Left ventricle myocardium inferior (tissue), 1 donor: ENCODE data around the gene STX19. TPM values are rescaled to one million over a fixed set of nuclear protein-coding genes. Genes with fewer than 3 reads are reported as not detected.

Source experiments
- DNase-seq: peaks from one replicate; pipeline ENCODE4 v3.0.0-alpha.2; 2020
- H3K27ac ChIP-seq: fragments of 200-600 bp; replicated peaks from 2 replicates; pipeline ENCODE4 v1.8.0; 2021
- H3K27me3 ChIP-seq: fragments of 200-600 bp; 2 replicates; pipeline ENCODE4 v1.8.0; 2021; ENCODE audit warnings: low read depth
- H3K36me3 ChIP-seq: fragments of 200-600 bp; 2 replicates; pipeline ENCODE4 v1.8.0; 2021
- H3K4me1 ChIP-seq: fragments of 200-600 bp; 2 replicates; pipeline ENCODE4 v1.8.0; 2021
- H3K4me3 ChIP-seq: fragments of 200-600 bp; 2 replicates; pipeline ENCODE4 v1.8.0; 2021; ENCODE audit warnings: mild to moderate bottlenecking, moderate library complexity
- H3K9me3 ChIP-seq: fragments of 200-600 bp; replicated peaks from 2 replicates; pipeline ENCODE4 v1.8.0; 2021
- CTCF ChIP-seq: fragments of 200-600 bp; IDR thresholded peaks from 2 replicates; pipeline ENCODE4 v1.8.0; 2021; ENCODE audit warnings: antibody characterized with exemption, mild to moderate bottlenecking, borderline replicate concordance
- intact Hi-C: fragments of 100-400 bp; cut with micrococcal nuclease; formaldehyde crosslinking; loops from one replicate; pipeline ENCODE4 v1.11.0; 2022
- total RNA-seq: library from RNA; stranded (reverse); fragmentation: NEBNext Ultra II Directional; extraction: Animal tissue kit (Norgen Biotek cat#: 25700); gene quantifications from one replicate; pipeline ENCODE4 v1.2.1, GENCODE V29; 2021
- donor health status: DM: no; HTN: yes; CAD: no; lungs with severe emphysema.

STX19 gene
- total RNA-seq, 1 donor from 2014 or later: not detected

DNA sequence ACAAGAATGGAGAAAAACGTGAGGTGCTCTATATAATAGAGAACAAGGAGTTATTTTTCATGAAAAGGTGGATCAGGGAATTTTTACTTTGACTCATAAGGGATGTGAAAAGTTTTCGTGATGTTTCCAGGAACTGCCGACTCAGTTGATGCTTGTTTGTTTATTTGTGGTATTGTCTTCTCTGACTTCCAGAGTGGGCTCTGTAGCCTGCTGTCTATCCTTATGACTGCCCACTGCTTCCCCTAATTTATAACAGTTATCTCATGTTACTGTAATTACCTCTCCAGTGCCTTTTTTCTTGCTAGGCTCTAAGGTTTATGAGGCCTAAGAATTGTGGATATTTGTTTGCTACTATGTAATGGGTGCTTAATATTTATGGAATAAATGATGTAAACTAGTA lies 36.2 kb downstream of the STX19 start:
- H3K36me3 ChIP-seq: peaks cover 6% of the 10 kb centered on the region
- peaks cover 7% of the 10 kb centered on the region for H3K4me1 ChIP-seq
- H3K27me3 ChIP-seq: no peaks in the 10 kb centered on the region
- intact Hi-C loops: no loop called here
- H3K4me3 ChIP-seq: no peak overlapping the region
- DNase-seq: no peak
- no peaks in the 10 kb centered on the region for H3K9me3 ChIP-seq
- no peak for TF ChIP-seq CTCF
- H3K27ac ChIP-seq: no peak overlapping the region

GRCh38 chr3:93991631-93992030 lies 36.8 kb downstream of the STX19 start:
- TF ChIP-seq CTCF: no peak
- intact Hi-C loops: no loop called here
- Histone ChIP-seq H3K4me3 (no peak overlapping the region), H3K36me3 (no peaks in the 10 kb centered on the region), H3K27ac (no peak overlapping the region), H3K4me1 (peaks cover 7% of the 10 kb centered on the region), H3K27me3 (no peaks in the 10 kb centered on the region), H3K9me3 (no peaks in the 10 kb centered on the region)
- DNase-seq: no peak

- Histone ChIP-seq H3K27me3 (no peaks in the 10 kb centered on the region), H3K4me3 (no peak overlapping the region), H3K9me3 (no peaks in the 10 kb centered on the region), H3K4me1 (peaks cover 9% of the 10 kb centered on the region), H3K27ac (no peak overlapping the region), H3K36me3 (no peaks in the 10 kb centered on the region)
- no peak for DNase-seq
- intact Hi-C loops: no loop called here
- no peak for TF ChIP-seq CTCF
Measured at GRCh38 chr3:93989241-93989640, 39.2 kb downstream of the STX19 start.

GRCh38 chr3:93988764-93989163 lies 39.6 kb downstream of the STX19 start:
- DNase-seq: no peak
- H3K36me3 ChIP-seq: no peaks in the 10 kb centered on the region
- no peak for TF ChIP-seq CTCF
- H3K27me3 ChIP-seq: no peaks in the 10 kb centered on the region
- H3K9me3 ChIP-seq: no peaks in the 10 kb centered on the region
- intact Hi-C loops: no loop called here
- peaks cover 9% of the 10 kb centered on the region for H3K4me1 ChIP-seq
- no peak overlapping the region for H3K4me3 ChIP-seq
- no peak overlapping the region for H3K27ac ChIP-seq

DNA sequence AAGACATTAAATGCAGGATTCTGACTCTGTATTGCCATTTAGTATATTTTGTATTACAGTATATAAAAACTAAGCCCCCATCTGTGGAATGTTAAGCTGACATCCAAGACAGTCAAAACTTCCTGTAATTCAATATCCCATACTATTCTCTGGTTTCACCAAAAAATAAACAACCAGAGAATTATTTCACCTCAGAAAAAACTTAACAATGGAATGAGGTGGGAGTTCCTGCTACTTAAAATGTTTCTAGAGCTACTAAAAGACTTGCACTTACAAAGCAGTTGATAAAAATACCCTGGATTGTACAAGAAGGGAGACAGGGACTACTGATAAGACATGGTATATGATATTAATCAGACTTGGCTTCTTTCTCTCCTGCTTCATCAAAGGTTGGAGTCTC lies 40.1 kb downstream of the STX19 start:
- Histone ChIP-seq H3K4me1 (peaks cover 9% of the 10 kb centered on the region), H3K27me3 (no peaks in the 10 kb centered on the region), H3K36me3 (no peaks in the 10 kb centered on the region), H3K27ac (no peak overlapping the region), H3K4me3 (no peak overlapping the region), H3K9me3 (no peaks in the 10 kb centered on the region)
- intact Hi-C loops: no loop called here
- TF ChIP-seq CTCF: no peak
- DNase-seq: no peak

DNA sequence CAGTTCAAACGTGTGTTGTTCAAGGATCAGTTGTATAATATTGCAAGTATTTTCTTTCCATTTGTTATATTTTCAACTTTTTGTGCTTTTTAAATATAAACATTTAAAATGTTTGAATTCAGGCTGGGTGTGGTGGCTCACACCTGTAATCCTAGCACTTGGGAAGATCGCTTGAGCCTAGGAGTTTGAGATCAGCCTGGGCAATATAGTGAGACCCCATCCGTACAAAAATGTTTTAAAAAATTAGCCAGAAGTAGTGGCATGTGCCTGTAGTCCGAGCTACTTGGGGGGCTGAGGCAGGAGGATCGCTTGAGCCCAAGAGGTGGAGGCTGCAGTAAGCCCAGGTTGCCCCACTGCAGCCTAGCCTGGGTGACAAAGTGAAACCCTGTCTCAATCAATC lies 43.8 kb downstream of the STX19 start:
- H3K4me3 ChIP-seq: no peak overlapping the region
- no peak for TF ChIP-seq CTCF
- DNase-seq: no peak
- H3K27ac ChIP-seq: no peak overlapping the region
- H3K9me3 ChIP-seq: no peaks in the 10 kb centered on the region
- peaks cover 25% of the 10 kb centered on the region for H3K4me1 ChIP-seq
- intact Hi-C loops: no loop called here
- H3K27me3 ChIP-seq: no peaks in the 10 kb centered on the region
- no peaks in the 10 kb centered on the region for H3K36me3 ChIP-seq
